Superior temporal gyrus (tissue), 1 donor: ENCODE results near the gene PLPP4.

Experiments used
- DNase-seq: peaks from one replicate; pipeline ENCODE4 v3.0.0-alpha.2; 2016; ENCODE audit errors: extremely low spot score

PLPP4 gene

GRCh38 chr10:120456626-120457430, at the start of gene PLPP4:
Gene PLPP4, plus strand, starts transcription at chr10:120457227. Its CDS starts 79 bp downstream, at chr10:120457306.
- DNase-seq: no peak

DNA sequence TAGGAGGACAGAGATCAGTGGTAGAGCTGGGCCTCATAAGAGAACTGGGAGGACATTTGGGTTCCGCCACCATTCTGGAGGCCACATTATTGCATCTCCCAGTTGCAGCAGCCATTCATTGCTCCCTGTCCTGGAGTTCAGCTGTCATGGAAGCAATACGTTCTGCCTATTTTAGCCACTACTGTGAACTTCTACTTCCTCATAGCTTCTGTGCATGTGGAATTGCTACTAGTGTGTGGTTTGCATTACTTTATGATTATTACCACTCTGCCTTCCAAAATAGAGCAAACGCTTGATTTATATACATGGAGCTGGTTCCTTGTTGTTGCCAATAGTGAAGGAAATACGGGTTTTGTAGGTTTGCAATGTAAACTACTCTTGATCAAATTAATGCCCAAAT, 47.2 kb upstream of the PLPP4 start:
- no peak for DNase-seq

DNA sequence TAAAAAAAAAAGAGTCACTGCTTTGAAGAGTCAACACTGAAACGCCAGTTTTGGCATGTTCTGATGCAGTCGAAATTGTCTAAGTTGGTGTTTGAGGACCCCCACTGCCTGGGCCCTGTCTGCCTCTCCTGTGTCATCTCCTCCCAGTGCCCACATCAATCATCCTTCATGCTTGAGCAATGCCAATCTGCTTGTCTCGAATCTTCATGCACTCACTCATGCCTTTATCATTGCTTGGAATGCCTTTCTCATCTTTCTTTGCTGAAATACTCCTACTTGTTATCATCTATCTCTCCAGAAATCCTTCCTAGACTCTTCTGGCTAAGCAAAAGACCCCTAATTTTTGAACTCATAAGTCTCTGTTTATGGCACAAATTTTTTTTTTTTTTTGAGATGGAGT, 42.1 kb upstream of the PLPP4 start:
- DNase-seq: no peak

DNA sequence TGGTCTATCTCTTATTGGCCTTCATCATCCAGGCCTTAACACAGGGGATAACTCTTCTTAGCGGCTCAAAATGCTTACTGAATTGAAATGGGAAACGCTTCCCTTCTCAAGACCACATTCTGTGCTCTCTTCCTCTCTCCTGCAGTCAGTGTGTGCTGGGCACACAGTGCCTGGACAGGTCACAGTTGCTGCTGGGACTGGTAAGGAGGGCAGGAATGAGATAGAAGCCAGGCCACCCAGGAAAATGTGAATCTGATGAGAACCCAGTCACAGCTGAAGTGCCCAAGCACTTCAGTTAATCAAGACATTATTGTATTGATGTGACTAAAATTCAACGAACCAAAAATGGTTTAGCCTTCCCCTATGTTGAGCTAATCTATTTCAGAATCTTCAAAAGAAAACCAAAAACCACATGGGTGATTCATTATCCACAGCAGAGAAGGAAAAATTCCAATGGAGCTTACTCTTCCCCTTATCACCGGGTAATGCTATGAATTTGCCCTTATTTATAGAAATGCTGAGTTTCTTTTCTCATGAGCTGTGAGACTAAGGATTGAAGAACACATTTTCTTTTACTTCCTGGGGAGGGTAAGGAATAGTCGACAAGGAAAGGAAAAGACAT, 41.2 kb upstream of the PLPP4 start:
- DNase-seq: no peak

GRCh38 chr10:120420421-120420820, 36.6 kb upstream of the PLPP4 start:
- no peak for DNase-seq

- DNase-seq: peak; percentile 14
Measured at GRCh38 chr10:120421250-120421649, 35.8 kb upstream of the PLPP4 start.

GRCh38 chr10:120422457-120422856, 34.6 kb upstream of the PLPP4 start:
- no peak for DNase-seq

GRCh38 chr10:120423431-120424197, 33.4 kb upstream of the PLPP4 start:
- DNase-seq: peak; percentile 80

DNA sequence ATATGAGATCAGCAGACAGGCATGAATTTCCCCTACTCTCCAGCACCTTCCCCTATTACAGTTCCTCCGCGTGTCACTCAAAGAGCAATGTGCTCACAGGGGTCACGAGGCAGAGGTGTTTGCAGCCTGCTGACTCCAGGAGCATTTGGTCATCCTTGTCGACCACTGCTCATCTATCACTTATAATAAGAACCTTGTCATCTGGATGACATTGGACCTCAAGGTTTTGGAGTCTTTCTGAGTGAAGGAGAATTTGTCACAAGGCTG, 32.9 kb upstream of the PLPP4 start:
- no peak for DNase-seq

GRCh38 chr10:120426306-120426705, 30.7 kb upstream of the PLPP4 start:
- no peak for DNase-seq

DNA sequence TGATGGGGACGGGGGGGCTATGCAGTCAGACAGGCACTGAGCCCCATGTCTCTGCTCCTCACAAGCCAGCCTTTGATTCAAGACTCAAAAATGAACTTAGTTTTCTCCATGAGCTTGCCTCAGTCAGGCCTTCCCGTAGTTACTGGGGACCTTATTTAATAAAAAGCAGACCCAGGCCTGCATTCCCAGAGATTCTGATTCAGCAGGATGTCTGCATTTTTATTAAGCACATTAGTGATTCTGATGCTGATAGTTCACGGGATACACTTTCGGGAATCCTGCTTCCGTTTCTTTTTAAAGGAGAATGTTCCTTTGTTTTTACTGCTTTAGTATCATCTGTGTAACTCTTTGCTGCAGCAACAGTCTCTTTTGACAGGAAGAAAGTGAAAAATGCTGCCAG, 28.3 kb upstream of the PLPP4 start:
- no peak for DNase-seq

- no peak for DNase-seq
Measured at GRCh38 chr10:120429395-120429794, 27.6 kb upstream of the PLPP4 start.

GRCh38 chr10:120431251-120431651, 25.8 kb upstream of the PLPP4 start:
- no peak for DNase-seq

GRCh38 chr10:120432209-120432608, 24.8 kb upstream of the PLPP4 start:
- no peak for DNase-seq

- DNase-seq: no peak
Measured at GRCh38 chr10:120433141-120433540, 23.9 kb upstream of the PLPP4 start.

- no peak for DNase-seq
Measured at GRCh38 chr10:120436439-120437112, 20.5 kb upstream of the PLPP4 start.

- DNase-seq: no peak
Measured at GRCh38 chr10:120437541-120437940, 19.5 kb upstream of the PLPP4 start.

DNA sequence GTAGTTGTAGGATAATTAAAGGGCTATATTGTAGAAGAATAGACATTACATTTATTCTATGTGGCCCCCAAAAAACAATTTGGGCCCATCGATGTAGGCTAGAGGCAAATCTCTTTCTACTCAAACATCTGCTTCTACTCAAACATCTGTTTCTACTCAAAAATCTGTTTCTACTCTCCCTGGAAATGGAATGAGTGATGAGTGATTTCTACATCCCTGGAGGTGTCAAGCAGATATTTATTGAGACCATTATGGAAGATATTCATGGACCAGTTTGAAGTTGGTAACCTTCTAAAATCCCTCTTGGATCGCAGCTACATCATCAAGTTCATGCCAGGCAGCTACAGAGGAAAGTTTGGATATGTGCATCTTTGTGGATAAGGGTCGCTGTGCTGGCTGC, 5.1 kb upstream of the PLPP4 start:
- no peak for DNase-seq

DNA sequence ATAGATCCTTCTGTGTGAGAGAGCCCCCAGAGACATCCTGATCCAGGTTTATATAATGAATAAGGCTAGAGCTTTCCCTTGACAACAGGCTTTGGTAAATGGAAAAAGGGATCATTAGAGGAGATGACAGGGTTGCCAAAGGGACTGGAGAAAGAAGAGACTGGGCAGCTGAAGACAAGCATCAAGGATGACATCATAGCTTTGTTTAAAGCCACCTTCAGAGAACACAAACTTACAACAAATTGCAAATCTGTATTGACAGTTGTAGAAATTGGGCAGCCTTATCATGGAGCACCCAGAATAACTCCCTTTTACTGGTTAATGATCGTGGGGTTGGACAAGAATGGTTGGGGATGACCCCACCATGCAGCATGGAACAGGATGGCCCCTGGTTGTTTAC, 3.7 kb upstream of the PLPP4 start:
- DNase-seq: no peak

DNA sequence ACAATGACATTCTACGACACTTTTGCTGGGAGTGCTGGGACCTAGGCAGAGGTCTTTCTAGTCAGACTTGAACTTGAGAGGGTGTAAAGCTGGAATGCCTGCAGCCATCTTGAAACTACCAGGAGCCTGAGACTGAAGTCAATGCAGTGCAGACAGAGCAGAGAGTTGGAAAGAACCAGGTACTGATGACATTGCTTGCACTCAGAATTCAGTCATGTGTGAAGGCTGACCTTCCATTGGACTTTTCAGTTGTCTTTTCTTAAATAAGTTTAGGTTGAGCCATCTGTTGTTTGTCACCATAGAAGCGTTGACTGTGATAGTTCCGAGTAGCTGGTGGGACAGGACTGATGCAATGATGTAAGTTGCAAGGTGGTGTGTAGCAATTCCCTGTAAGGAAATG, 3.1 kb upstream of the PLPP4 start:
- DNase-seq: no peak

GRCh38 chr10:120455004-120455403, 2.0 kb upstream of the PLPP4 start:
- DNase-seq: no peak

- no peak for DNase-seq
Measured at GRCh38 chr10:120455606-120456005, 1.4 kb upstream of the PLPP4 start.
